DMS79 treated with DMSO at 0.1 percent for 48 hours (cell line): ENCODE results near the gene SH3RF3.

Source experiments
- DNase-seq: peaks from one replicate; lab custom pipeline; 2025; lab: John Stamatoyannopoulos, UW

The SH3RF3 gene

DNA sequence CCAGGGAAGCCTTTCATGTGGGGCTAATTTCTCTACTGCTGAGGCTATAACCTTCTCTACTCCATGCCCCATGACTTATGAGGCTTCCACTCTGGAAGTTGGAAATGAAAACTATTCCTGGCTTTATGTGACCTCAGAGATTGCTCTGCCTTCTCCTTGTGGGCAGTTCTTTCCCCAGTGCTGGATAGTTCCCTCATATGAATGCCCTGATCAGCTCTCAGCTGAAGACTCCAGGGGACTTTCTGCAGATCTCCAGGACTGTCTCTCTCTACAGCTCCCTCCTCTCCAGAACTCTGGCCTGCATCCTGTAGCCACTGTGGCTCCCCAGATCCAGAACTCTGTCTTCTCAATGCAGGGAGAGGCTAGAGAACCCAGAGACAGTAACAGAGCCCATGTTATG, 249.7 kb downstream of the SH3RF3 start:
- DNase-seq, result no peak

- DNase-seq, result no peak
Observed at GRCh38 chr2:109379507-109379906, 250.5 kb downstream of the SH3RF3 start.

DNA sequence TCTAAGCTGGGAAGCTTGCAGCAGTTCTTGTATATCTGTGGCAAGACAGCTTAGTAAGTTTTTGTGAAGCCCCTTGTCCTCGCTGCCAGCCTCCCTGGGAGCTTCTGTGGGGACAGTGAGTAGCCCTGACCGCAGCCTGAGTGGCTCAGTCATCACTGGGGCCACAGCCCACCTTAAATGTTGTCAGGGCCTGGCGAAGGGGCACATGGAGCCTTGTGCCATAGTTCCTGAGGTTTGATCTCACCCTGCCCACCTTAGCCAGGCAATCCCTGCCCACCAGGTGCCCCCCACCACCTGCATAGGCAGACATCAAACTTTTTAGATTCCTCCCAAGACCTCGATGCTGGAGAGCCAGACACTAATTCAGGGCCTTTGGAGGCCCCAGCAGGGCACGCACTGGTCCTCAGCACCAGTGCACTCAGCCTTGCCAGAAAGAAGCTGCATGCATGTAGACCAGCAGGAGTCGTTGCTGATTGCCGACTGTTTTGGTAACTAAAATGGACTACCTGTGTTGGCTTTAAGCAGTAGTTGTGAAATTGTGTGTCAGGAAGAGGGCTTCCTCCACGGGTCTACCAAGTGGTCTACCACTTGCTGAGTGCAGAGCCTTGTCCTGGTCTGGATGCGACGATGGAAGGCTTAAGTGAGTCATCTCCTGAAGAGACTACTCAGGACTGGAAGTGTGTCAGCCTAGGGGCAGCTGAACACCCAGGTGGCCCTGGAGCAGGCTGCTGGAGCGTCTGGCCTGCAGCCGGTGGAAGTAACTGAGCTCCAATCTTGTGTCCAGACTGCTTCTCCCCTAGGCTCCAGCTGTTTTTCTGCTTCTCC, 251.7 kb downstream of the SH3RF3 start:
- no peak for DNase-seq

DNA sequence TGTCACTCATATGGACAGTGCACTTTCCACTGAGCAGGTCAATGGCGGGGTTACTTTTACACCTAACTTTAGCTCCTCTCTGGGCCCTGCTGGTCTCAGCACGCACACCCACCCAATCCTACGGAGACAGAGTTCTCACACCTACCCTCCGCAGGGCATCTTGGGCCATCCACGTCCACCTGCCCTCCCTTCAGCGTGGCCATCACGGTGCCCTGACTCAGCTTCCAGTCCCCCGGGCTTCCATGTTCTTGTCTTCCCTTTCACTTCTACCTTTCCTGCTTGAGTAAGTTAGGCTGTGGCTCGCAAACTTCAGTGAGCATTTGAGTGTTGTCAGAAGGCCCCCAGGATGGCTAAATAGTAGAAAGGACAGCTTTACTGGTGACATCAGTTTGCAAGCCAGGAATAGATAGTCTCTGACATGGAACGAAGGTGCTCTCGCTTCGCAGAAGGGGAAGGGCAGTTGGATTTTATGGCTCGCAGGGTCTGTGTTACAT, 252.4 kb downstream of the SH3RF3 start:
- no peak for DNase-seq

DNA sequence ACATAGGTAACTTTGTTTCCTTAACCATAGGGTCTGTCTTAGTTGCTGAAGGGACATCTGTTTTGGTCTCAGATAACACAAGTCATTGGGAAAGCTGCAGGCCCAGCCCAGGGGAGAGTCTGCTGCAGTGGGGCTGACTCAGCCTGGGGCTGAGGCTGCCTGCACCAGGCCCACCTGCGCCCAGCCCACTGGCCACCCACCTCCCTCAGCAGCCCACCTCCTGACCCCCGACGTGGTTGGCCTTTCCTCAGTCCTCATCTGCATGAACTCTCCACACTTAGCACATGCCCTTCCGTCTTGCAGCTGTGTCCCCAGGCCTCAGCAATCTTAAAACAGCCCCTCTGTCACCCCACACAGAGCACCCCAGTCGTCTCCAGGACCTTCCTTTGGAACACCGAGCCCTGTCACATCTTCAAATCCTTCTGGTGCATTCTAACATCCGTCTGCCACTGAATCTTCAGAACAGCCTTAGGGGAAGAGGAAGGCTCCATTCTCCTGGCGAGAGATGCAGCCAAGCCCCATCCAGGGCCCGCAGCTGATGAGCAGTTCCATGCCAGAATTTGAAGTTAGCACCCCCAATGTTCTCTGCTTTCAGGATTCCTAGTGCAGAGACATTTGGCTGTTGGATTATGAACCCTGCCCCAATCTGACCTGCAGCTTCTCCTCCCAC, 253.4 kb downstream of the SH3RF3 start:
- no peak for DNase-seq

DNA sequence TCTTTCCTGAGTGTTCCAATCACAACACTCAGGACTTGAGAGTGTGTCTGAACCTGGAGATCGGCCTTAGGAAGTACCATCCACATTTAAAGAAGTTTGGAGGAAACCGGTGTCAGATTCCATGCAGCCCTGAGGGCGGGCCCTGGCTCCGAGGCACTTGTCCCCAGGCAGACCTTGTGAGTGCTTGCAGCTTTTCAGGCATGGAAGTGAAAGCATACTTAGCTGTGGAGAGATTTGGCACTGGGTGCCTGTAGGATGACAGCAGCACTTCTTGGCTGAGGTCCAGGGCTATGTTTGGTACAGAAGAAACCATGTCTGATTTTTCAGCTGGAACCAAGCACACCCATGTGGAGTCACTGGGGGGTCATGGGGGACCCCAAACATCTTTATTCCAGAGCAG, 253.9 kb downstream of the SH3RF3 start:
- DNase-seq, result peak; percentile 98

GRCh38 chr2:109383505-109384307, 254.7 kb downstream of the SH3RF3 start:
- no peak for DNase-seq

DNA sequence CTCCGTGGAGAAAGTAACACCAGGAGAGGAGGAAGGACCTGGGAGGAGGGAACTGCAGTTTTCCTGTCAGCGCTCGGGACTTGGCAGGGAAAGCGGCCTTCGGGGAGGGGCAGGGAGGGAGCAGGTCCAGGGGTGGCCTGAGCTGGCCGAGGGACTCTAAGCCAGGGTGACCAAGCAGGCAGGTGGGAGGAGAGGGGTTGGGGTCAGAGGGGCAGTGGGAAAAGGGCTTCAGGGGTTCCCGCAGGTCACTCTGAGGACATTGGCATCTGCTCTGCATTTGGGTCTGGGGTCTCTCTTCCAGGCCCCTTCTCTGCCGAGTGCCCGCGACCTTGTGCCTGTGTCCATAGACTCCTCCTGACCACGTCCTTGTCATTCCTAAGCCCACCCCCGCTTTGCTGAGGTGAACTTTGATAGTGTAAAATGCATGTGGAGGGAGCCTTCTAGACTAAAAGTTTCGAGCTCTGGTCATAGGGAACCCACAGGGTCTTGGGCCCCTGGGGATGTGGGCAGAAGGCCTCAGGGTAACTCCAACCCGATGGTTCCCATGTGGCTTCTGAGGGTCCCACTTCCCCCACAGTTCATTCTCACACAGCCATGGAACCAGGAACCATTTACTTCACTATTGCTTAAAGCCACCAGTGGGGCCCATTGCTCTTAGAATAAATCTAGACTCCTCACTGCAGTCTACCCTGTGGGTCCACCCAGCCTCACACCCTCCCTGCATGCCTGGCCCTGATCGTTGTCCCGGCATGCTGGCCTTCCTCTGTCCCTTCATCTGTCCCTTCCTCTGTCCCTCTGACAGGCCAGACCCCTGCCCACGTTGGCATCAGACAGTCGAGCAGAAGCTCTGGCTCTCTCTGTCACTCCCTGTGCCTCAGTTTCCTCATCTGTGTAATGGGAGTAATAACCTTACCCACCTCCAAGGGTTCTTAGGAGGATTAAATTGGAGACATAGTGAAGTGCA, 255.6 kb downstream of the SH3RF3 start:
- no peak for DNase-seq

- DNase-seq, result no peak
Observed at GRCh38 chr2:109385506-109385905, 256.5 kb downstream of the SH3RF3 start.

DNA sequence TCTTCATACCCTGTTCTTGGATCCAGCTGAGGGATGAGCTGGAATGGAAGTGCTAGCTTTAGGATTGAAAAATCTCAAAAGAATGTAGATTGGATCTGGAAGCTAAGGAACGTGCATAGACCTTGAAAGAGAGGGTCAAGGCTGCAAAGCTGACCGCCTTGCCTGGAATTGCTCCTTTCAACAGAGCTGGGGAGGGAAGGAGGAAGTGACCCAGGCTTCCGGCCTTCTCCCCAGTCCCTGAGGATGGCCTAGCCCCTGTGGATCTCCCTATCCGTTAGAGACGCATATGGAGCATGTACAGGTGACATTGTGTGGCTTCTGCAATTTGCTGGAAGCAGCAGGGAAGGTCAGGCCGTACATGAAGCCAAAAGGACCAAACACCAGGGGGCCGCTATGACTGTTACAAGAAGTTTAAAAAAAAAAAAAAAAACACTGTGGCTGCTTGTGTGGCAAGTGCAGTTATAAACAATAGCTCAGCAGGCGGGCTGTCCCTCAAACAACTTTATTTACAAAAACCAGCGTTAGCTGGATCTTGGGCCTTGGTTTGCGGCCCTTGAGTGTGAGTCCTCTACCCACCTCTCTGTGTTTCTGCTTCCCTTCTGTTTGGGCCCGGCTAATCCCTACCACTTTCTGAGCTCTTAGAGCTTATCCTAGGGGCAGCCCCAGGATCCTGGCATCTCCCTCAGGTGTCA, 257.1 kb downstream of the SH3RF3 start:
- no peak for DNase-seq

DNA sequence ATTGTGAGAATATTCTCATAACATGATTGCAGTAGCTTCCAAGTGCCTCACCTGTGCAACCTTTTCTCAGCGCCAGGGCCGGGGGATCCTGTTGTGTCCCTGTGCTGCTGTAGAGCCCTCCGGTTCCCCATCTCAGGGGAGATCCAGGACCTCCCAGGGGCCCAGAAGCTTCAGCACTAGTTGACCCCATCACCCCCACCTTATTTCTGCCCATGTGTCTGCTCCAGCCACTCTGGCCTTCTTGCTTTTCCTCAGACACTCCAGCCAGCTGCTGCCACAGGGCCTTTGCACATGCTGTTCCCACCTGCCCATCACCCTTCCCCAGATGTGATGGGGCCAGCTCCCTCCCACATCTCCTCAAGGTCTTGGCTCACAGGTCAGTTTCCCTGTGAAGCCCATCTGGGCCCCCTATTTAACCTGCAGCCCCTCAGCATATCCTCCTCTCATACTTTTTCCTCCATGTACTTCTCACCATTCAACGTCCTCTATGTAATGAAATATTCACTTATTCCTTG, 258.3 kb downstream of the SH3RF3 start:
- no peak for DNase-seq

- no peak for DNase-seq
Observed at GRCh38 chr2:109387778-109388469, 258.9 kb downstream of the SH3RF3 start.

DNA sequence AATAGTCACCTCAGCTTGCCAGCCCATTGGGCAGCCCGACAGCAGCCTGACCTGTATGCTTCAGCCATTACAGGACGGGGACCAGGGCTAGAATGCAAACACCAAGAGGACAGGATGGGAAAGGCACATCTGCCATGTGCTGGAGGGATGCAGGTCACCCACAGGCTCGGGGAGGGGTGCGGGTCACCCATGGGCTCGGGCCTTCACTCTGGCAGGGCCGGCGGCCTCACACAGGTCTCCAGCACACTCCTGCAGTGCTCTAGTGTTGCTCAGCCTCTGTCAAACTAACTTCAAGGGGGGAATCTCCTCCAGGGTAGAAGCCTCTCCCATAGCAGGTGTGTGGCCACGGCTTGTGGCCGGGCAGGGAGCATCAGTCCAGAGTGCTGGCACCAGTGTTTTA, 262.2 kb downstream of the SH3RF3 start:
- DNase-seq, result no peak

DNA sequence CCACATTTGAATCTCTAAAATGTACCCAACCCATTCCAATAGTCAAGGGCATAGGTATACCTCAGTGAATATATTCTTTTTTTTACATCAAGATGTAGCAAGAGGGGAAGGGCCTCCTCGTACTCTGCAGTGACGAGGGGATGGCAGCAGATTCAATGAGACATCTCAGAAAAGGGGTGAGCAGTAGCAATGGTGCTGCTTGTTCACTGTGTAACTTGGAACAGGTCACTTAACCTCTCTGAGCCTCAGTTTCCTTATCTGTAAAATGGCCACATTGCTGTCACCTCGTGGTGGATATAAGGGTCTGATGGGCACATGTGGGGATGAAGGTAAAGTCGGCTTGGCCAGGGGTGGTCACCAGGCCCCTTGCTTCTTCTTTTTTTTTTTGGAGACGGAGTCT, 263.1 kb downstream of the SH3RF3 start:
- no peak for DNase-seq

DNA sequence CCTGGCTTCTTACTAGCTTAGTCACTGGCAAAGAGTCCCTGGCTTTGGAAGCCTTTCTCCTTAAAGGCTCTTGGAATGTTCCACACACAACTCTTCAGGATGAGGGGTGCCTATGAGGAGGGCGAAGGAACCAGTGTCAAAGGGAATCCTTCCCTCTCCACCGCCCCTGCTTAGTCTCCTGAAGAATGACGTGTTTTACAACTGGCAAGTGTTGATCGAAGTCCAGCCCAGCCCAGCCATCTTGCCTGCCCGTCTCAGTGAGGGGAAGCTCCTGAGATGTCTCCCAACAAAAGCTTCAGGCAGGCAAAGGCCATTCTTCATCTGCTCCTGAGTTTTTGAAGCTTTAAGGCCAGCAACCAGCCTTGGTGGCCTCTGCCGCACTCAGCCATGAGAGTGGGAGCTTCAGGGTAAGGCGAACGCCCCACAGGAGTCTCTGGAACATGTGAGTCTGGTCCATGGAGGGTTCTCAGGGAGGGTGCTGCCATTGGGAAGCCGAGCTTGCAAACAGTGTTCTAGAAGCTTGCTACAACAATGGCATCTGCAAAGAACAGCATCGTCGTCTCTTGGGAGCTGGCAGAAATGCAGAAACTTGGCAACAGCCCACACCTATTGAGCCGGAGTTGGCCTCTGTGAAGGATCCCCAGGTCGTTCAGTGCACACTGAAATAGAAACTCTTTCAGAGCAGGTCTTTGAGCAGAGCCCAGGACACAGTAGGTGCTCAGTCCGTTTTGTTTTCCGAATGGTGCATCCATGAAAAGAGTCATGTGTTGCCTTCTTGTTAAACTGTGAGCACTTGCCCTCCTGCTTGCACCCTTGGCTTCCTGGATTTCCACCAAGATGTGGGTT, 264.0 kb downstream of the SH3RF3 start:
- peak; percentile 31 for DNase-seq

DNA sequence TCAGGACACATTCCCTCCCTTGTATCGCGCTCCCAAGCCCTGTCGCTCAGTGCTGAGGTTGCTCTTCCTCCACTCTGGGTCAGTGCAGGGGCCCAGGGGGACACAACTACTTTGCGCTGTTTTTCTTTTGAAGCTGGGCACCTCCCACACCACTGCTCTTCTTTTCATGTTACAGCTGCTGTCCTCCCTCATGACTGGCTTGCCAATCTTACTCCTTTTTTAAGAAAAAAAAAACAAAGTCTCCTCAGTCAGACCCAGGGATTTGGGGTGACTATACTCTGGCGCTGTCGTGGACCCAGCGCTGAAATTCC, 264.6 kb downstream of the SH3RF3 start:
- no peak for DNase-seq

- DNase-seq, result no peak
Observed at GRCh38 chr2:109395494-109396201, 266.6 kb downstream of the SH3RF3 start.
